Parathyroid adenoma (tissue), 2 donors: ENCODE data around the gene B4GALNT4.

Source experiments
- H2AFZ ChIP-seq: fragments of 300-600 bp; sonication (generic); one replicate; pipeline ENCODE4 v1.7.0; 2017; ENCODE audit warnings: antibody characterized with exemption, mild to moderate bottlenecking
- H3K27ac ChIP-seq: fragments of 300-600 bp; sonication (generic); one replicate; pipeline ENCODE4 v1.7.0; 2017
- H3K27me3 ChIP-seq: fragments of 300-600 bp; sonication (generic); one replicate; pipeline ENCODE4 v1.7.0; 2017; ENCODE audit warnings: low read length; ENCODE audit not compliant: control insufficient read depth, insufficient read depth
- H3K36me3 ChIP-seq: fragments of 300-600 bp; sonication (generic); one replicate; pipeline ENCODE4 v1.7.0; 2017; ENCODE audit warnings: low read length; ENCODE audit not compliant: control insufficient read depth, insufficient read depth
- H3K4me1 ChIP-seq: fragments of 300-600 bp; sonication (generic); one replicate; pipeline ENCODE4 v1.7.0; 2017; ENCODE audit warnings: control low read depth
- H3K4me2 ChIP-seq: fragments of 300-600 bp; sonication (generic); one replicate; pipeline ENCODE4 v1.7.0; 2017; ENCODE audit warnings: low read length
- H3K4me3 ChIP-seq: fragments of 300-600 bp; sonication (generic); one replicate; pipeline ENCODE4 v1.7.0; 2017; ENCODE audit warnings: low read depth, low read length
- H3K79me2 ChIP-seq: fragments of 300-600 bp; sonication (generic); one replicate; pipeline ENCODE4 v1.7.0; 2017; ENCODE audit warnings: control low read depth
- H3K9ac ChIP-seq: fragments of 300-600 bp; sonication (generic); one replicate; pipeline ENCODE4 v1.7.0; 2017; ENCODE audit warnings: mild to moderate bottlenecking
- H3K9me3 ChIP-seq: fragments of 300-600 bp; sonication (generic); one replicate; pipeline ENCODE4 v1.7.0; 2017; ENCODE audit warnings: low read length; ENCODE audit not compliant: control insufficient read depth
- CTCF ChIP-seq: fragments of 300-600 bp; sonication (generic); IDR thresholded peaks from one replicate; pipeline ENCODE4 v1.7.0; 2017; ENCODE audit warnings: antibody characterized with exemption, mild to moderate bottlenecking
- donor health status: primary hyperparathyroidism.

B4GALNT4 gene

GRCh38 chr11:380491-380890, 11.2 kb downstream of the B4GALNT4 start:
- H2AFZ ChIP-seq, result no peak overlapping the region
- H3K4me1 ChIP-seq, result no peaks in the 10 kb centered on the region
- H3K9ac ChIP-seq, result no peak overlapping the region
- no peak overlapping the region for H3K4me2 ChIP-seq
- no peak for TF ChIP-seq CTCF
- no peaks in the 10 kb centered on the region for H3K27me3 ChIP-seq
- H3K79me2 ChIP-seq, result no peaks in the 10 kb centered on the region
- H3K36me3 ChIP-seq, result no peaks in the 10 kb centered on the region
- no peak overlapping the region for H3K4me3 ChIP-seq
- H3K27ac ChIP-seq, result no peak overlapping the region
- H3K9me3 ChIP-seq, result no peaks in the 10 kb centered on the region

- Histone ChIP-seq H3K4me3 (no peak overlapping the region), H3K27ac (no peak overlapping the region), H3K36me3 (no peaks in the 10 kb centered on the region), H3K4me2 (no peak overlapping the region), H2AFZ (no peak overlapping the region), H3K79me2 (no peaks in the 10 kb centered on the region), H3K9ac (no peak overlapping the region), H3K4me1 (no peaks in the 10 kb centered on the region), H3K9me3 (no peaks in the 10 kb centered on the region), H3K27me3 (no peaks in the 10 kb centered on the region)
- TF ChIP-seq CTCF, result no peak
Observed at GRCh38 chr11:380996-381395, 11.7 kb downstream of the B4GALNT4 start.

DNA sequence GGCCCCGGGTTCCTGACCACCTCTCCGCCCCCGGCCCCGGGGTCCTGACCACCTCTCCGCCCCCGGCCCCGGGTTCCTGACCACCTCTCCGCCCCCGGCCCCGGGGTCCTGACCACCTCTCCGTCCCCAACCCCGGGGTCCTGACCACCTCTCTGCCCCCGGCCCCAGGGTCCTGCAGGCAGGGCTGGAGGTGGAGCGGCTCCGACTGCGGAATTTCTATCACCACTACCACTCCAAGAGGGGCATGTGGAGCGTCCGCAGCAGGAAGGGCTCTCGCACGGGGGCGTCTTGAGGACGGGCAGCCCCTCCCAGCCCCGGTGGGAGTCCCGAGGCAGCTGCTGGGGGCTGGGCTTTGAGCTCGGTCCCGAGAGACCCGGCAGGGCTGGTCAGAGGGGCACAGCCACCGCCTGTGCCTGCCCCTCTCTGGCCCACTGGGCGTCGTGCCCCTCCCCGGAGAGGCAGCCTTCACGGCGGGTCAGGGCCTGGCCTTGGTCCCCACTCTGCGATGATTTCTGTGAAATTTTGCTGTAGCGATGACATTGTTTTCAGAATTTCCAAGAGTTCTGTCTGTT, 12.3 kb downstream of the B4GALNT4 start:
- Histone ChIP-seq H3K4me3 (no peak overlapping the region), H3K4me2 (no peak overlapping the region), H3K27me3 (no peaks in the 10 kb centered on the region), H3K27ac (no peak overlapping the region), H3K9ac (no peak overlapping the region), H3K36me3 (no peaks in the 10 kb centered on the region), H3K4me1 (no peaks in the 10 kb centered on the region), H3K9me3 (no peaks in the 10 kb centered on the region), H2AFZ (no peak overlapping the region), H3K79me2 (no peaks in the 10 kb centered on the region)
- no peak for TF ChIP-seq CTCF

GRCh38 chr11:382081-382629, 12.9 kb downstream of the B4GALNT4 start:
- Histone ChIP-seq H3K36me3 (no peaks in the 10 kb centered on the region), H3K79me2 (no peaks in the 10 kb centered on the region), H3K27ac (no peak overlapping the region), H2AFZ (no peak overlapping the region), H3K9ac (no peak overlapping the region), H3K4me2 (no peak overlapping the region), H3K4me3 (no peak overlapping the region), H3K27me3 (no peaks in the 10 kb centered on the region), H3K9me3 (no peaks in the 10 kb centered on the region), H3K4me1 (no peaks in the 10 kb centered on the region)
- no peak for TF ChIP-seq CTCF

GRCh38 chr11:383431-383830, 14.1 kb downstream of the B4GALNT4 start:
- no peak for TF ChIP-seq CTCF
- H3K27me3 ChIP-seq, result no peaks in the 10 kb centered on the region
- no peaks in the 10 kb centered on the region for H3K9me3 ChIP-seq
- no peak overlapping the region for H3K4me2 ChIP-seq
- H3K36me3 ChIP-seq, result no peaks in the 10 kb centered on the region
- H3K4me1 ChIP-seq, result no peaks in the 10 kb centered on the region
- H3K9ac ChIP-seq, result no peak overlapping the region
- no peak overlapping the region for H3K4me3 ChIP-seq
- H2AFZ ChIP-seq, result no peak overlapping the region
- H3K27ac ChIP-seq, result no peak overlapping the region
- no peaks in the 10 kb centered on the region for H3K79me2 ChIP-seq
